A673 (cell line): ENCODE data around the gene EHHADH.

Experiments used
- EZH2 ChIP-seq: fragments of 200-600 bp; sonication (generic); IDR thresholded peaks from 2 replicates; pipeline ENCODE4 v1.6.1; 2017; ENCODE audit warnings: borderline replicate concordance, low read depth, mild to moderate bottlenecking, mixed read lengths, antibody characterized with exemption, low read length; ENCODE audit not compliant: poor library complexity, severe bottlenecking
- TF ChIP-seq, protein P1 (sequence below): fragments of 300-800, 200-600 bp; sonication (generic); conservative IDR thresholded peaks from 2 replicates; pipeline ENCODE4 v1.5.1; 2017; ENCODE audit warnings: low read depth, mild to moderate bottlenecking, antibody characterized with exemption, low read length, moderate library complexity, mixed read lengths

DNA sequence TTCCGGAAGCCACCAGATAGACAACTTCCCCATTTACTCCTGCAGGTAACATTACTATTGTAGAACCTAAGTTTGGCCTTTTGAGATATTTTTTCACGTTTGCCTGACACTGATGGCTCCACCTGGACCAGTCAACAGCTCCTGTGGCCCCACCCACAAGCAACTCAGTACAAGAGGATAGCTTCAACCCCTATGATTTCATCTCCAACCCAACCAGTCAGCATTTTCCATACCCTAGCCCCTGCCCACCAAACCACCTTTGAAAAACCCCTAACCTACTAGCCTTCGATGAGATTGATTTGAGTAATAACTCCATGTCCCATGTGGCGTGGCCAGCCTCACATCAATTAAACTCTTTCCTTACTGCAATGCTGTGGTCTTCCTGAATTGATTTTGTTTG is 950 bp upstream of the EHHADH start:
- TF ChIP-seq, protein P1, sequence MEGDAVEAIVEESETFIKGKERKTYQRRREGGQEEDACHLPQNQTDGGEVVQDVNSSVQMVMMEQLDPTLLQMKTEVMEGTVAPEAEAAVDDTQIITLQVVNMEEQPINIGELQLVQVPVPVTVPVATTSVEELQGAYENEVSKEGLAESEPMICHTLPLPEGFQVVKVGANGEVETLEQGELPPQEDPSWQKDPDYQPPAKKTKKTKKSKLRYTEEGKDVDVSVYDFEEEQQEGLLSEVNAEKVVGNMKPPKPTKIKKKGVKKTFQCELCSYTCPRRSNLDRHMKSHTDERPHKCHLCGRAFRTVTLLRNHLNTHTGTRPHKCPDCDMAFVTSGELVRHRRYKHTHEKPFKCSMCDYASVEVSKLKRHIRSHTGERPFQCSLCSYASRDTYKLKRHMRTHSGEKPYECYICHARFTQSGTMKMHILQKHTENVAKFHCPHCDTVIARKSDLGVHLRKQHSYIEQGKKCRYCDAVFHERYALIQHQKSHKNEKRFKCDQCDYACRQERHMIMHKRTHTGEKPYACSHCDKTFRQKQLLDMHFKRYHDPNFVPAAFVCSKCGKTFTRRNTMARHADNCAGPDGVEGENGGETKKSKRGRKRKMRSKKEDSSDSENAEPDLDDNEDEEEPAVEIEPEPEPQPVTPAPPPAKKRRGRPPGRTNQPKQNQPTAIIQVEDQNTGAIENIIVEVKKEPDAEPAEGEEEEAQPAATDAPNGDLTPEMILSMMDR: no peak
- no peak for TF ChIP-seq EZH2
